Right renal cortex interstitium (tissue), 3 donors: ENCODE results near the gene FOSL2. TPM values are rescaled to one million over a fixed set of nuclear protein-coding genes. Genes with fewer than 3 reads are reported as not detected.

ENCODE experiments used
- DNase-seq, 3 donors: peaks; one replicate each; pipeline ENCODE4 v3.0.0-alpha.2; 2013; ENCODE audit warnings: low read depth in 3 of 3, low spot score in 2 of 3
- polyA plus RNA-seq, 3 donors: library from polyadenylated mRNA; unstranded; fragments of 120-200 nt; gene quantifications; one replicate each; pipeline ENCODE4 v1.2.1, GENCODE V29; 2013; ENCODE audit not compliant: insufficient read length in 3 of 3

The FOSL2 gene
- polyA plus RNA-seq, 3 donors: 19.6 to 25.7 (median 24.7) TPM

DNA sequence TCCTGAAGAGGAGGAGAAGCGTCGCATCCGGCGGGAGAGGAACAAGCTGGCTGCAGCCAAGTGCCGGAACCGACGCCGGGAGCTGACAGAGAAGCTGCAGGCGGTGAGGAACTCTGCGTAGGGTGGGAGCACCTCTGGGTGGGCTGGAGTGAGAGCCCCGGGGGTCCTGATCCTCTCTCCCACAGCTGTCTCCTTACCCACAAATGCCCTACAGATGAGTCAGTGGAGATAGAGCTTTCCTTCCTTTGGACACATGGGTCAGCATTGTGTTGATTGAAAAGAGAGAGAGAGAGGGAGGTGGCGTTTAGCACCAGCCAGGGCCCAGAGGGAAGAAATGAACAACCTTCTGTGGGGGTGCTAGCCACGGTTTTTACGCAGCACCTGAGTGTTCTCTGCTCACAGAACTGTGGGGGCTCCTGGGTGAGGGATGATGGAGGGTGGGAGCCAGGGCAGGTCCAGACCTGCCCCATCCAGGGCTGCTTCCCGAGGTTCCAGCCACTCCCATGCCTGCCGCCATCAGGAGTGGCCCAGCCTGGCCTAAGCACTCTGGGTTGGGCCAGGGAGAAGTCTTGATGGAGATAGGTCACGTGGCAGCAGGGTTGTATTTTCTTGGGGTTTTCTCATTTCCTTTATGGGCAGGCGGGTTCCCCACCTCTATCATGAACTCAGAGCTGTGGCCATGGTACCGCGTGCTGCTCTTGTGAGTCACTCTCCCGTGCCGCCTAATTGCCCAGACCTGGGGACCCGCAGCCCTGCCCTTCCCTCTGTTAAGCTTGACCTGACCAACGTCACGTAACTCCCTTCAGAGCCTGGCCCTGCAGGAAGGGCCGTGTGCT is 16.3 kb downstream of the FOSL2 start:
- DNase-seq: no peak

- no peak for DNase-seq
These were observed 18.6 kb downstream of the FOSL2 start for GRCh38 chr2:28411166-28411755.

GRCh38 chr2:28411956-28412609 is 19.4 kb downstream of the FOSL2 start:
- DNase-seq: no peak

GRCh38 chr2:28412625-28413151 is 20.0 kb downstream of the FOSL2 start:
- no peak for DNase-seq

DNA sequence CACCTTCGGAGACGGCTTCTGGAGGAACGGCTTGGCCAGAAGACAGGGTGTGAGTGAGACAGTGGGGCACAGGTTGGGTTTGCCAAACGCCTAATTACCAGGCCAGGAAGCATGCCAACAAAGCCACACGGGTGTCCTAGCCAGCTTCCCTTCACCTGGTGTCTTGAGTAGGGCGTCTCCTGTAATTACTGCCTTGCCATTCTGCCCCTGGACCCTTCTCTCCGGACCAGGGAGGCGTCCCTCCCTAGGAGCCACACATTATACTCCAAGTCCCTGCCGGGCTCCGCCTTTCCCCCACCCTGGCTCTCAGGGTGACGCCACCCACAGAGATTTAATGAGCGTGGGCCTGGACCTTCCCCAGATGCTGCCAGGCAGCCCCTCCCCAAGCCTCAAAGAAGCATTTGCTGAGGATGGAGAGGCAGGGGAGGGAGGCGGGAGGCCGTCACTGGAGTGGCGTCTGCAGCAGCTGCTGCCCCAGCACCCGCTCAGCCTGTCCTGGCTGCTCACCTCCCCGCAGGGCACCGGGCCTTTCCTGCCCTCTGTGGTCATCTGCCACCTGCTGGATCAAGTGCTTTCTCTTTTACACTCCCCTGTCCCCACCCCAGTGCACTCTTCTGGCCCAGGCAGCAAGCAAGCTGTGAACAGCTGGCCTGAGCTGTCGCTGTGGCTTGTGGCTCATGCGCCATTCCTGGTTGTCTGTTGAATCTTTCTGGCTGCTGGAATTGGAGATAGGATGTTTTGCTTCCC is 20.7 kb downstream of the FOSL2 start:
- DNase-seq: no peak

- DNase-seq: no peak
These were observed 21.2 kb downstream of the FOSL2 start for GRCh38 chr2:28413899-28414295.

- no peak for DNase-seq
These were observed 21.9 kb downstream of the FOSL2 start for GRCh38 chr2:28414583-28414982.

DNA sequence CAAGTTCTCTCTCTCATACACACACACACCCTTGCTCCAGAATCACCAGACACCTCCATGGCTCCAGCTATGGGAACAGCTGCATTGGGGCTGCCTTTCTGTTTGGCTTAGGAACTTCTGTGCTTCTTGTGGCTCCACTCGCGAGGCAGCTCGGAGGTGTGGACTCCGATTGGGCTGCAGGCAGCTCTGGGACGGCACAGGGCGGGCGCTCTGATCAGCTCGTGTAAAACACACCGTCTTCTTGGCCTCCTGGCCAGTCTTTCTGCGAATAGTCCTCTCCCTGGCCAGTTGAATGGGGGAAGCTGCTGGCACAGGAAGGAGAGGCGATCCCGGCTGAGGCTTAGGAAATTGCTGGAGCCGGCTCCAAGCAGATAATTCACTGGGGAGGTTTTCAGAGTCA is 22.4 kb downstream of the FOSL2 start:
- DNase-seq: no peak

DNA sequence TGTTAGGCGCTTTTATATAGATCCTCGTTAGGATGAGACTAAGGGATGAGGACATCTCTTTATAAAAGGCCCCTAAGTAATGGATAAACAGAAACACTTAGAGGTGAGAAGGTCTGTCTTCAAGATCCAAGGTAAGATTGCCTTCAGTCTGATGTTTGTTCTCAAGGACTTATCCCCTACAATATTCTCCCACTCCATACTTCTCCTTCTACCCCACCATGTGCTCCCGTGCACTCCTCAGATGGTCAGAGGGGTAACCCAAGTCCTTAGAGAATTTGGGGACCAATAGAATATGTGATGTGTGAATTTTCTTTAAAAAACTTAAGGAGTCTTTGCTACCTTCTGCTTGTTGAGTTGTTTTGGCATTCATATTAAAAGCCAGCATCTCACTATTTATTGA is 23.1 kb downstream of the FOSL2 start:
- no peak for DNase-seq

GRCh38 chr2:28419003-28419402 is 26.3 kb downstream of the FOSL2 start:
- DNase-seq: no peak

GRCh38 chr2:28419443-28420270 is 27.0 kb downstream of the FOSL2 start:
- DNase-seq: no peak

- no peak for DNase-seq
These were observed 28.1 kb downstream of the FOSL2 start for GRCh38 chr2:28420722-28421121.

- DNase-seq: no peak
These were observed 30.5 kb downstream of the FOSL2 start for GRCh38 chr2:28422908-28423741.

GRCh38 chr2:28423856-28424605 is 31.4 kb downstream of the FOSL2 start:
- DNase-seq: no peak

DNA sequence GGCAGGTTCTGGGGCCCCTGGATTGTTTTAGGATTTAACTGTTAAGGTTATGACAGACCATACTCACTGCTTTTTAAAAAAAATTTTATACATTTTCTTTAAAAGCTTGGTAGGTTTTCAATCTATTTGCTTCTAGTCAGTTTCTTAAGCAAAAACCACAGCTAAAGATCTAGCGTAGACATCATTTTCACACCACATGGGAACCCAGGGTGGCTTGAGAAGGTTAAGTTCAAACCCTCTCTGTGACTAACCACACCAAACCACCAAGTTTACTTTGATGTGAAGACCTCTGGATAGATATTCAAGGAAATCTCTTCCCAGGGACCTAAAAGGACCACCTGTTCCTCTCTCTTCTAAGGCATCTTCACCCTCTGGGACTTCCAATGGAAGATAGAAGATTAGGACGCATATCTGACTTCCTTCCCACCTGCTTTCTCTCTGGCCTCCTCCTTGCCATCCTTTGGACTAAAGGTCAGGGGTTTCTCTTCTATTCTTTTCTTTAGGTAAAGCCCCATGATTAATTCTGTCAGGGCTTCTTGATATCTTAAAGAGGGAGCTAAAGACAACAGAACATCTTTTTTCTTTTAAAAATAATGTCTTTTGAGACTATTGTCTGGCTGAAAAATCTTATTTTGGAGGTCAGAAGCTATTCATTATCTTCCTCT is 32.3 kb downstream of the FOSL2 start:
- no peak for DNase-seq

DNA sequence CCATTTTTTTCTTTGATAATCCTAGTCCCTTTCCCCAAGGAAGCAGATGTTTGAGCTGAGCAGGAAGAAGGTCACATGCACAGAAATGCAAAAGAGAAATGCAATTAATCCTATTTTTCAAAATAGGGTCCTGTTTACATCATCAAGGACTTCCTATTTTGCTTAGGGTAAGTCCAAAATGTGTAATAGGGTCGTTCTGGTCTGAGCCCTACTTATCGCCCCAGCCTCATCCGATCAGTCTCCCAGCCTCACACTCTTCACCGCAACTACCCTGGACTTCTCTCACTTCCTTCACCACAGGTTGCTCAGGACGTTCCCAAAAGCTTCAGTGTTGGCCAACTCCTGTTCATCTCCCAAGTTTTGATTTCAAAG is 32.8 kb downstream of the FOSL2 start:
- no peak for DNase-seq

- no peak for DNase-seq
These were observed 35.2 kb downstream of the FOSL2 start for GRCh38 chr2:28427741-28428415.
